HepG2 (cell line): ENCODE data around the gene GSDMA. TPM values are rescaled to one million over a fixed set of nuclear protein-coding genes. Genes with fewer than 3 reads are reported as not detected.

Experiments
- AHDC1 ChIP-seq: sonication (generic); formaldehyde crosslinking; IDR thresholded peaks from 2 replicates; pipeline ENCODE4 v1.5.1; 2020; ENCODE audit warnings: mild to moderate bottlenecking, missing genetic modification reagents, borderline replicate concordance
- BCL3 ChIP-seq: sonication (generic); formaldehyde crosslinking; IDR thresholded peaks from 2 replicates; pipeline ENCODE4 v1.5.1; 2020; ENCODE audit warnings: mild to moderate bottlenecking, missing genetic modification reagents, moderate library complexity
- FLYWCH1 ChIP-seq: sonication (generic); formaldehyde crosslinking; IDR thresholded peaks from 2 replicates; pipeline ENCODE4 v1.8.1; 2023; ENCODE audit warnings: mild to moderate bottlenecking, missing genetic modification reagents
- GMEB1 ChIP-seq: sonication (generic); formaldehyde crosslinking; IDR thresholded peaks from 2 replicates; pipeline ENCODE4 v1.5.1; 2020; ENCODE audit warnings: missing genetic modification reagents, mild to moderate bottlenecking, borderline replicate concordance
- IRF2 ChIP-seq: IDR thresholded peaks from 2 replicates; pipeline ENCODE4 v1.6.1; 2018; ENCODE audit warnings: missing genetic modification reagents, missing compliant biosample characterization
- MTF2 ChIP-seq: sonication (generic); formaldehyde crosslinking; IDR thresholded peaks from 2 replicates; pipeline ENCODE4 v1.5.0; 2020; ENCODE audit warnings: missing genetic modification reagents, borderline replicate concordance
- NFAT5 ChIP-seq: sonication (generic); formaldehyde crosslinking; IDR thresholded peaks from 2 replicates; pipeline ENCODE4 v1.4.0; 2020; ENCODE audit warnings: missing genetic modification reagents
- RAD21 ChIP-seq: fragments of 450-650 bp; formaldehyde crosslinking; IDR thresholded peaks from 2 replicates; pipeline ENCODE4 v1.5.0; 2020; ENCODE audit warnings: mild to moderate bottlenecking
- ZNF713 ChIP-seq: sonication (generic); formaldehyde crosslinking; IDR thresholded peaks from 2 replicates; pipeline ENCODE4 v1.4.0; 2020; ENCODE audit warnings: mild to moderate bottlenecking, missing genetic modification reagents
- ZNF724P ChIP-seq: sonication (generic); formaldehyde crosslinking; IDR thresholded peaks from 2 replicates; pipeline ENCODE4 v1.8.0; 2022; ENCODE audit warnings: missing genetic modification reagents, borderline replicate concordance
- ZNF737 ChIP-seq: sonication (generic); formaldehyde crosslinking; IDR thresholded peaks from 2 replicates; pipeline ENCODE4 v1.5.0; 2020; ENCODE audit warnings: missing genetic modification reagents, mild to moderate bottlenecking, borderline replicate concordance
- polyA plus RNA-seq, 8 experiments: library from polyadenylated mRNA; depleted of rRNA in 3 of 8; stranded (reverse) in 7 of 8; unstranded in 1 of 8; fragments of >200 nt; fragmentation: Illumina TruSeq in 4 of 8; extraction: Trizol in 4 of 8; gene quantifications; 2 replicates each; pipeline versions ENCODE4 v1.2.1 to v1.2.3, GENCODE V29; 2011 to 2016; ENCODE audit warnings: low read depth in 4 of 8, missing spikeins in 1 of 8, mixed read lengths in 1 of 8; ENCODE audit not compliant: insufficient read depth in 1 of 8
- total RNA-seq, 5 experiments: library from RNA; depleted of rRNA; stranded (reverse); fragments of >200 nt; fragmentation: Illumina TruSeq; extraction: Trizol; gene quantifications; 2 replicates each; pipeline ENCODE4 v1.2.3, GENCODE V29; 2016; ENCODE audit warnings: low read depth in 1 of 5

Gene GSDMA
- total and polyA plus RNA-seq, 2 of the 13 experiments (the other 11 are each of a cell fraction or from before 2014, with no cell fraction given) = not detected

- TF ChIP-seq FLYWCH1 (CRISPR knock-in tag) (no peak), ZNF724P (no peak), NFAT5 (CRISPR knock-in tag) (peak; percentile 70; the same call in 1 of the 2 replicates), ZNF737 (CRISPR knock-in tag) (no peak), BCL3 (CRISPR knock-in tag) (no peak), ZNF713 (CRISPR knock-in tag) (peak; percentile 33; the same call in 1 of the 2 replicates), MTF2 (CRISPR knock-in tag) (peak; percentile 87), RAD21 (CRISPR knock-in tag) (peak; percentile 57; the same call in 1 of the 2 replicates), AHDC1 (peak; percentile 57; the same call in 1 of the 2 replicates), GMEB1 (CRISPR knock-in tag) (peak; percentile 95), IRF2 (CRISPR knock-in tag) (peak; percentile 99)
Measured at GRCh38 chr17:39927101-39927928, 35.5 kb upstream of the GSDMA start, which contains the start of the genes LRRC3C and ORMDL3 (continued).
